ENCODE measurements around the gene RECQL.

RECQL gene, protein sequence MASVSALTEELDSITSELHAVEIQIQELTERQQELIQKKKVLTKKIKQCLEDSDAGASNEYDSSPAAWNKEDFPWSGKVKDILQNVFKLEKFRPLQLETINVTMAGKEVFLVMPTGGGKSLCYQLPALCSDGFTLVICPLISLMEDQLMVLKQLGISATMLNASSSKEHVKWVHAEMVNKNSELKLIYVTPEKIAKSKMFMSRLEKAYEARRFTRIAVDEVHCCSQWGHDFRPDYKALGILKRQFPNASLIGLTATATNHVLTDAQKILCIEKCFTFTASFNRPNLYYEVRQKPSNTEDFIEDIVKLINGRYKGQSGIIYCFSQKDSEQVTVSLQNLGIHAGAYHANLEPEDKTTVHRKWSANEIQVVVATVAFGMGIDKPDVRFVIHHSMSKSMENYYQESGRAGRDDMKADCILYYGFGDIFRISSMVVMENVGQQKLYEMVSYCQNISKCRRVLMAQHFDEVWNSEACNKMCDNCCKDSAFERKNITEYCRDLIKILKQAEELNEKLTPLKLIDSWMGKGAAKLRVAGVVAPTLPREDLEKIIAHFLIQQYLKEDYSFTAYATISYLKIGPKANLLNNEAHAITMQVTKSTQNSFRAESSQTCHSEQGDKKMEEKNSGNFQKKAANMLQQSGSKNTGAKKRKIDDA

DNA sequence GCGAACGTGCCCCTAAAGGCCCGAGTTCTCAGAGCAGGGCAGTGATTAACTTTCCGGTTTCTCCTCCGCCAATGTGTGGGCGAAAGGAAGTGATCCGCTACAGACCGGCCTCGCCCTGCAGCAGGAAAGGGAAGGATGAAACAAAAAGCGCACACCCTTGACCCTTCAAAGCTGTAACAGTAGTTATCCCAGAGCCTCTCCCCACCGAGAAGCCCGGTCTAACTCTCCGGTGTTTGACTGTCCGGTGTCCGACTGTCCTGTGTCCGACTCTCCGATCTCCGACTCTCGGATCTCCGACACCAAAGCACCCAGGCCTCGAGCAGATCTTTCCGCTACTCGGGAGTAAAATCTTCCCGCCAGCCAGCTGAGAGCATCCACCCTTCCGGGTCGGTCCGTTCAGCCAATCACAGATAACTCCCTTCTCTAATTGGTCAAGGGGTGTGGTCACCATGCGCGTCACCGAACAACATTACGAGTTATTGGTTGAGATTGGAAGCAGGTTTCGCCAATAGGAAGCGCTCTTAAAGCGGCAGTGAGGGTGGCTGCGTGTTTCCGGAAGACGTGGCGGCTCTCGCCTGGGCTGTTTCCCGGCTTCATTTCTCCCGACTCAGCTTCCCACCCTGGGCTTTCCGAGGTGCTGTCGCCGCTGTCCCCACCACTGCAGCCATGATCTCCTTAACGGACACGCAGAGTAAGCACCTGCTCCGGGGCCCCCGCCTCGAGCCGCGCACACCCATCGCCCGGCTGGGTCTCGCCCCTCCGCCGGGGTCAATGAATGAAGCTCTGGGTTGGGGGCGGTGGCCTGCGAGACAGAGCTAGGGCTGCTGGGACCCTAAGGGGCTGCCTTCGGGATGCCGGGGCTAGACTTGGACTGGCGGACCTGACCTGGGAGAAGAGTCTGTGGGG, at the start of gene RECQL, which contains the start of gene GOLT1B:
Gene RECQL (minus strand): TSS at position 378 of the 906 bp plus-strand sequence. CDS start 2,065 bp downstream, outside the sequence.
Gene GOLT1B (plus strand): TSS at position 532 of the 906 bp plus-strand sequence. CDS start 135 bp downstream, at position 667.
- in situ Hi-C loops (cut with HindIII; ENCODE audit: low sequenced_read_pairs), result no loop called here

DNA sequence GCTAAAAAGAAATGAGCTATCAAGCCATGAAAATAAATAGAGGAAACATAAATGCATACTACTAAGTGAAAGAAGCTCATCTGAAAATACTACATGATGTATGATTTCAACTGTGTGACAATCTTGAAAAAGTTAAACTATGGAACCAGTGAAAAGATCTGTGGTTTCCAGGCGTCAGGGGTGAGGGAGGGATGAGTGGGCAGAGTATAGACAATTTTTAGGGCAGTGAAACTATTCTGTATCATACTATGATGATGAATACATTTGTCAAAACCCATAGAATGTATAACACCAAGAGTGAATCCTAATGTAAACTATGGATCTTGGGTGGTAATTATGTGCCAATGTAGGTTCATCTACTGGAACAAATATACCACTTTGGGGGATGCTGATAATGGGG, 46.0 kb upstream of the RECQL start:
- in situ Hi-C loops (cut with HindIII; ENCODE audit: low sequenced_read_pairs), result no loop called here

DNA sequence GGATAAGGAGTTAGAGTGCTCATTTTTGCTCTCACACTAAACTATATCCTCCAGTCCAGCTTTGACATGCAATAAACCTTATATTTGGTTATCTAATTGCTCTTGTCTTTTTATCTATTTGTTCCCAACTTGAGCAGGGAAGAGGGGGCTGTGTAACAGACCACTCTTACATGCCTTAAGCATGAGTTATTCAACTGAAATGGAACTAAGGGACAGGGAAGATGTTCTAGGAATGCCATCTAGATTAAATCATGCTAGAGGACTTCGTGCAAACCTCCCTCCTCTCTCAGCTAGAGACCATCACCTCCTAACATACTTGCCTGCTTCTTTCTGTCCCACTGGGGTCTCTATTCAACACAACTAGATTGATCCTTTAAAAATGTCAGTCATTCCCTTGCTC, 45.3 kb upstream of the RECQL start:
- in situ Hi-C loops (cut with HindIII; ENCODE audit: low sequenced_read_pairs), result no loop called here

DNA sequence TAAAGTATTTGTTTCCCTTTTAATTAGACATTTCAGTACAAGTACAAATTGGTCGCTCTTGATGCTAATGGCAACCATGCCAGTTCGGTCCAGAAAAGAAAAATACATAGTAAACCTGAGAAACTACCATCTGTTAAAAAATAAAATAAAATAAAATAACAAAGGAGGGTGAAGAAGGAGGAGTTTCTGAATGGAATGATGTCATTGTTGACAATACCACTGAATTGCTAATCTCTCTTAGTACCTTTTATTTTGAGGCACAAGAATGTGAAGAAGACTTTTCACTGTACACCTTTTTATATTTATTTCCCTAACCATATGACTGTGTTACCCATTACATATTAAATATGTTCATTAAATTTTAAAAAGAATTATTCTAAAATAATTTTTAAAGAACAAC, 44.1 kb upstream of the RECQL start:
- in situ Hi-C loops (cut with HindIII; ENCODE audit: low sequenced_read_pairs), result no loop called here

DNA sequence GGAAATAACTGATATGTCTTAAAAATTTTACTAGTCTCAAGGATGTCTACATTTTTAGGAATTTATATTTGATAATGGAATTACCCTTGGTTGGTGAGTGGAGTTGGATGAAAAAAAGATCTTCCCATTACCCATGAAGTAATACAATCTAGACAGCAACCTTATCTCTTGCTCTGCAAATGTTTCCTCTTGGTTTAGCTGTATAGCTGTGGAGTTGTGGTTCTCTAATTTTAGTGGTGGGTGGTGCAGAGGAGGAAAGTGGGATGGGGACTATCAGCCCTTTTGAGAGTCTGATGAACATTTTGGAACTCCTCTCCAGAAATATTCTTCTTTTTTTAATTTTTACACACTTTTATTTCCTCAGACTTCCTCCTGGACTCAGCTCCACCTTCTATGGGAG, 41.7 kb upstream of the RECQL start:
- in situ Hi-C loops (cut with HindIII; ENCODE audit: low sequenced_read_pairs), result no loop called here

DNA sequence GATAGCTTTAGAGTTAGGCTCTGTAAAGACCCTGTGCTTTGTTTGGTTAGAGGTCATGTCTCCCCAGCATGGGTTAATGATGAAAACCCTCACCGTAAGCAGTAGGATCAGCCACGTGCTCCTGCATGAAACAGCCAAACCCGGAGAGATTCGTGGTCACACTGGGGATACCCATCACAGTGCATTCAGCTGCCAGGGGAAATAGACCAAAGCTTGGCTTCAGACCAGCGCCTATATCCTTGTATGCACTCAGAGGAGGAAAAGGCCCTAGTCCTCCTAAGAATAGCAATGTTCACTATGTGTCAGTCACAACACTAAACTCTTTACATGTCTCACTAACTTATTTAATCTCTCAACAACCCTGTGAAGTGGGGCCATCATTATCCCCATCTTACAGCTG, 41.0 kb upstream of the RECQL start:
- in situ Hi-C loops (cut with HindIII; ENCODE audit: low sequenced_read_pairs), result no loop called here

DNA sequence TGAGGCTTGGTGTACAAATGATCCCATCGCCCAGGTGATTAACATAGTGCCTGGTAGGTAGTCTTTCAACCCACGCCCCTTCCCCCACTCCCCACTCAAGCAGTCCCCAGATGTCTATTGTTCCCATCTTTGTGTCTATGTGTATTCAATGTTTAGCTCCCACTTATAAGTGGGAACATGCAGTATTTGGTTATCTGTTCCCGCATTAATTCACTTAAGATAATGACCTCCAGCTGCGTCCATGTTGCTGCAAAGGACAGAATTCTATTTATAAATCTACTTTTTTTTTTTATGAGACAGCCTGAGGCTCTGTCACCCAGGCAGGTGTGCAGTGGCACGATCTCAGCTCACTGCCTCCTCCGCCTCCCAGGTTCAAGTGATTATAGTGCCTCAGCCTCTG, 40.3 kb upstream of the RECQL start:
- in situ Hi-C loops (cut with HindIII; ENCODE audit: low sequenced_read_pairs), result no loop called here

DNA sequence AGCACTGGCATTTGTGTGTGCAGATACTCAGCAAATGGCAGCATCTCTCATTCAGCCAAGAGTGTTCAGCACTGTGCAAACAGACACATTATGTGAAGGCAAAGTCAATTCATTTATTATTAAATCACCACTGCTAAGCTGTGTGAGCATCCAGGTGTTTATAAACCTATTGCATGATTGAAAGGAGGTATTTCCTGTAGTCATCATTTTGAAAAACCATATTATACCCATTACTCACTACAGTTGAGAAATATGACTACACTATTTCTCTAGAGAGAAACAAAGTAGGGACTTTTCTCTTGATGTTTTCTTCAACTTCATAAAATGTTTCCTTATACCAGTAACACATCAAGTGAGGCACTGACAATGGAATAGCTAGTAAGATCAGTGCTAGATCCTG, 38.4 kb upstream of the RECQL start:
- in situ Hi-C loops (cut with HindIII; ENCODE audit: low sequenced_read_pairs), result no loop called here

DNA sequence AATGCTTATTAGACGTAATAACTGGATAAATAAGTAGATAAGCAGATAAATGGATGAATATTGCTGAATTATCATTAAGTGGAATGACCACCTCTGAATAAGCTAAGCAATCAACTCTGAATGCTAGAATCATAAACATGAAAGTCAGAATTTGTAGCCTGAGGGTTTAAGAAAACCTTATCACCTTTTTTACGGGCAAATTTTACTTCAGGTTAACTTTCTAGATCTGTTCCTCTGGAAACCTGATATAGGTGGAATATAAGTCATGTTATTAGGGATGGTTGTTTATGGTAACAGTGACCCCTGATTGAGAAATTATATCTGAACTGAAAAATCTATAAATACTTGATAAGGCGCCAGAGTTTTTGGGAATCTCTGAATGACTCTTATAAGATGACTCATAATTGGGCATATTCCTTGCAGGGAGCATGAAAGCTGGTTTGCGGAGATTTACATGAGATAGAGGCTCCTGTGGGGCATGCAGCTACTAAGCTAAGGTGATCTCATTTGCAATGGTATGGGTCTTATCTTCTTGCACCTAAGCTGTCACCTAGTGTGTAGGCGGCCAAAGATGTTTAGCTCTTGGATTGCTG, 36.7 kb upstream of the RECQL start:
- in situ Hi-C loops (cut with HindIII; ENCODE audit: low sequenced_read_pairs), result no loop called here

DNA sequence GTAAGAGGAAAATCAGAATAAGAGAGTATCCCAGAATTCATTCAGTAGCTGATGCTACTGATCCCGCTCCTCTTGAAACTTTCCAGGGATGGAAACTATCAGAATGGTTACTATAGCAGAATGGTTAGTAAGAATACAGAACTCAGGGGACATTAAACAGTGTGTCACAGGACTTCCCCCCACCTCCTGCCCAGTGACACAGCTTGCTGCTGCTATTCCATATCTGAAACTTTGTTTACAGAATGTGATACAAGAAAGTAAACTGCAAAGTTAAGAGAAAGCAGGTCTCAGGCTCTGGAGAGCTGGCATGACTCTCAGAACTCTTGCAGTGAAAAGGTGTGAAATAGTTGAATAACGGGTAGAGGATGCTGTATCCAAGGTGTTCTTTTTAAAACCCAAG, 28.0 kb upstream of the RECQL start:
- in situ Hi-C loops (cut with HindIII; ENCODE audit: low sequenced_read_pairs), result no loop called here

DNA sequence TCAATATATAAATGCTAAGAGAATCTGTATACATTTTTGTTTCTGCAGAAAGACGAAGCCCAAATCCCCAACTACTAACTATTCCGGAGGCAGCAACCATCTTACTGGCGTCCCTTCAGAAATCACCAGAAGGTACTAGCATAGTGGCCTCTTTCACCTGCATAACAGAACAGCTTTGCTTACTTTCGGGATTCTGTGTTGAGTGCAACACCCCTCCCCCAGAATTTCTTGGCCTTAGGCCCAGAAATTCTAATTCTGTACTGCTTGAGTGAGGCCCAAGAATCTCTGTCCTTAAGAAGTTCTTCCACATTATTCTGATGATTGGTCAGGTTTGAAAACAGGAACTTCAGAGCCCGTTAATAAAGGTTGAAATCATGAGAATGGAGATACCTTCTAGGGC, 27.5 kb upstream of the RECQL start:
- in situ Hi-C loops (cut with HindIII; ENCODE audit: low sequenced_read_pairs), result no loop called here

DNA sequence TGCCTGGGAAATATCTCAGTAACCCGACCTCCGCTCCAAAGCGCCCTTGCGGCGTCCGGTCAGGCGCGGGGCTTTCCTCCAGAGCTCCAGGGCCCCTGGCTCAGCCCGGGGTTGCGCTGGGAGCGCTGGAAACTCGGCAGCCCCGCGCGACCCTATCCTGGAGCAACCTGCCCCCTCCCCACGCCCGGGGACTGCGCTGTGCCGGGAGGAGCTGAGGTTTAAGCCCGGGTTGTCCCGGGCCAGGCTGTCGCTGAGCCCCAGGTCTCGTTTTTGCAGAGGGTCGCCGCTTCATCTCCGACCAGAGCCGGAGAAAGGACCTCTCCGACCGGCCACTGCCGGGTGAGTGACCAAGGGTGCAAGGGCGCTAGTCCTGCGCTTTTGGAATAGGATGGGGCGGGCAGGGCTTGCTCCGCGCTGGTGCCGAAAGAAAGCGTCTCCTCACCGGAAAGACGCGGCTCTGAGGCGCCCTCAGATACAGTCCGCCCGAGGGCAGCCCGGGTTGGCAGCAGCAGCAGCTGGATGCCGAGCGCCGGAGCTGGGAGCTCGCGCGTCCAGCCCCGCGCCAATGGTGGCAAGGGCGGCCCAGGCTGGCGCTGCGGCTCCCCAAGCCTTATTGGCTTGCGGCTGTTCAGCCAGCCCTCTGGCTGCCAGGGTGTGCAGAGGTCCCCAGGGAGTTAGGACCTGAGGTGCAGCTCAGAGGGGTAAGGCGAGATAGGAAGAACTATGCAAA, 26.2 kb upstream of the RECQL start:
- in situ Hi-C loops (cut with HindIII; ENCODE audit: low sequenced_read_pairs), result no loop called here

DNA sequence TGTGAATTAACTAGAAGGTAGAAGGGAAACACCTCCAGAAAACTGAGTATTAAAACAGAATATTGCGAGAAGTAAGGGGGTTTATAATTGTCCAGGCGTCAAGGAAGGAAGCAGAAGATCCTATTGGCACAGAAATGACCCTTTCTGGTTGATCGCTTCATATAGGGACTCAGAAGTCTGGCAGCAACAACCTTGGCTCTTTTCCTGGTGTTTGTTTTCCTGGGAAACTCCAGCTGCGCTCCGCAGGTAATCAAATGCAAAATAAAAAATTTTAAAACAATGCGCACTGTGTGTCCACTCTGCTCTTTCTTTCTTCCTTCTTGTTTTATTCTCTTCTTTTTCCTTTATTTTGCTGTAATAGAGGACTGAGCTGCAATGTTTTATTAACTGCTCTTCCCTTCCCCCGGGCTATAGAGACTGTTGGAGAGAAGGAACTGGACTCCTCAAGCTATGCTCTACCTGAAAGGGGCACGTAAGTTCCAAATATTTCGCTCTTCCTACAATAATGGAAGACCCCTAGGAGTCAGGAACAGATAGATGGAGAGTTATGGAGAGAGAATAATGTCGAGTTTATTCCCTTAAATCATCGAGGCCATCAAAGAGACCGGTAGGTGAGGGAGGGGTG, 25.4 kb upstream of the RECQL start:
- in situ Hi-C loops (cut with HindIII; ENCODE audit: low sequenced_read_pairs), result no loop called here

DNA sequence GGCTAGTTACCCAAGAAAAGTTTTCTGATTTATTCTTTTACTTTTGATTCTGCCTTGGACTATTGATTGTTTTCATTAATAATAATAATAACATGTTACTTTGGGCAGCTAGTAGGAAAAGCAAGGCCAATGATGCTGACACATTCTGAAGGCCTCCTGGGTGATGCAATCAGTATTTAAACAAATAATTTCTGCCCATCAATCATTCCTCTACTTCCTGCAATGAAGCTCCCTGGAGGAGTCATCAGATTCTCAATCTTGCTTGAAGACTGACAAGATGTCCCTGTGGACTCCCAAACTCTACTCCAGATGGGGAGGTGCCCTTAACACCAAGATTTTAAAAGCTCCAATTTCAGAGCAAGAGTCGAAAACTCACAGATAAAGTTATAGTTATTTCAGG, 24.6 kb upstream of the RECQL start, which contains the start of gene SPX:
Gene SPX (plus strand): TSS at position 244 of the 400 bp plus-strand sequence. CDS start 177 bp downstream, outside the sequence.
- in situ Hi-C loops (cut with HindIII; ENCODE audit: low sequenced_read_pairs), result no loop called here

DNA sequence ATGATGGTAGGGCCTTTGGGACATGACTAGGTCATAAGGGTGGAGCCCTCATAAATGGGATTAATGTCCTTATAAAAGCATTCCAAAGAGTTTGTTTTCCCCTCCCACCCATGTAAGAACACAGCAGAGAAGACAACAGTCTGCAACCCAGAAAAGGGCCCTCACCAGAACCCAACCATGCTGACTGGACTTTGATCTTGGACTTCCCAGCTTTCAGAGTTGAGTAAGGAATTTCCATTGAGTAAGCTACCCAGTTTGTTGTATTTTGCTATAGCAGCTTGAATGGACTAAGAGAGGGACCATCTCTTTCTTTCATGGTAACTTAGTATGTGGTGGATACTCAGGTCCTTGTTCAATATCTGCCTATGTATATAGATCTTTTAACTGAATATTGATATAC, 21.7 kb upstream of the RECQL start:
- in situ Hi-C loops (cut with HindIII; ENCODE audit: low sequenced_read_pairs), result no loop called here

DNA sequence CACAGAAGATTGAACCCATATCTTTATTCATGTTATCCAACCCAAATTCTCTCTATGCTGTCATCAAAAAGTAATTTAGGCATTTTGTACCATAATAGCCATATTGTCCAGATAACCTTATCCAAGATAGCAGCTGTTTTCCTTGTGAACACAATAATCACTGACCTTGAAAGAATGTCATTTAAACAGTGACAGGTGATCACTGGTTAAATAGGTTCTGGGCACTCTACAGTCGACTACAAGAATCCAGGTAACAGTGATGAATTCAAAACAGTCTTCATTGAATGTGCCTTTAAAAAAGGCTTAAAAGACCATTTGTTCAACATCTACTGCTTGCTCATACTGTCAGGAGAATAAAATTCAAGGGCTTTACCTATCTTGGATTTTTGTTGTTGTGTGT, 20.1 kb upstream of the RECQL start:
- in situ Hi-C loops (cut with HindIII; ENCODE audit: low sequenced_read_pairs), result no loop called here

DNA sequence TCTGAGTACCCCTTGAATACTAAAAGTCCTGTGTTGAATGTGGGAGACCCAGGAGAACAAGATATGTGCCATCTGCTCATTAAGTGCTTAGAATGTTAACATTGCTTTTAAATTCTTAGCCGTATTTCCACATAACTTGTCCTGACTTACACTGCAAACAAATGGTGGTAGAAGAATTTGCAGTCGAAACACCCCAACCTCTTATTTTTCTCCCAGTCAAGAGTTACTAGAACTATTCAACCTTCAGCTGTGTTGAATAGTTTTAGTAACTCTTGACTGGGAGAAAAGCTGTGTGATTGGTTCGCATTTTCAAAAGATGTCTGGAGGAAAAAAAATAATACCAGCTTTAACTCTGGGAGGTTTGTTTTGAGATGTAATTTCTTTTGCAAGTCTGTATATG, 17.0 kb upstream of the RECQL start:
- in situ Hi-C loops (cut with HindIII; ENCODE audit: low sequenced_read_pairs), result no loop called here

DNA sequence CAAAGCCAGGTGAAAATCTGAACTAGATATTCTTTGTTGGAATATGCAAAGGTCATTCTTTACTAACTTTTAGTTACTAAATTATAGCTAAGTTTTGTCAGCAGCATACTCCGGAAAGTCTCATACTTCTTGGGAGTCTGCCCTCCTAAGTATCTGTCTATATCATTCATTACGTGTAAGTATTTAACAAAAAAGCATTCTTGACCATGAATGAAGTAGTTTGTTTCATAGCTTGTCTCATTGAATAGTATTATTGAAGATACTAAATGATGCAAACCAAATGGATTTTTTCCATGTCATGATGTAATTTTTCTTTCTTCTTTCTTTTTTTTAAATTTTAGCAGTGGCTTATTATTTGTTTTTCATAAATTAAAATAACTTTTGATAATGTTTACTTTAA, 14.8 kb upstream of the RECQL start:
- in situ Hi-C loops (cut with HindIII; ENCODE audit: low sequenced_read_pairs), result no loop called here

DNA sequence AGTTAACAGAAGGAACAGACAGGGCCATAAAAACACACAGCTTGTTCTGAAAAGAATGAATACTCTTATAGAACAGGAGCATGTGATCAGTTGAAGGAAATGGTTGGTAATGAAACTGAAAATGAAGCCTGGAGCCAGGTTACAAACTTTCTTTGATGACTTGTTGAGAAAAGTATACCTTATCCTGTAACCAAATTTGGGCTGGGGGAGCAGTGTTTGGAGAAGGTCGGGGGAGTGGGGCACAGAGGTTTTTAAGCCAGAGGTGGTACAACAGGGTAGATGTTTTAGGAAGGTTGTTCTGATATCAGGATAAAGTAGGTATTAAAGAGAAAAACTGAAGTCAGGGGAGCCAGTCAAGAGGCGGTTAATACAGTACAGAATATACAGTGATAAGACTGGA, 8.3 kb upstream of the RECQL start:
- in situ Hi-C loops (cut with HindIII; ENCODE audit: low sequenced_read_pairs), result loop anchor here (5.0 kb wide), 1 partner anchor 63 kb away; no protein-coding TSS in a partner anchor

DNA sequence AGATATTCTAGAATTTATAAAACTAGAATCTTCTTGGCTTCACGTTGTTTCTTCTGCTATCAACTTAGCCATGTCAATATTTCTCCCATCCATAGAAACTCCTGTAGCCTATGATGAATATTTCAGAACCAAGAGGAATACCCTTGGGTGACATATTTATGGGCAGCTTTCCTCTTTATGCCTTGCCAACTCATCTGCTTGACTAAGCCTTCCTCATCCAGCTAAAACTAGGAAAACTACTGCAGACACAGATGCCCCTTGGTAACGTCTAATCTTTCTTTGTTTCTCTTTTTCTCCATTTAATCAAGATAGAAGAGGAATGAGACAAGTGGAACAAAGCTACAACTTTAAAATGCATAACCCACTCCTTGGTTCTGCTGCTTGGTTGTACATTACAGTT, 6.4 kb upstream of the RECQL start:
- in situ Hi-C loops (cut with HindIII; ENCODE audit: low sequenced_read_pairs), result no loop called here

Data from DLD1 (cell line).